CD8-positive, alpha-beta memory T cell (primary cell): ENCODE measurements around the gene KCNN3. TPM values are rescaled to one million over a fixed set of nuclear protein-coding genes. Genes with fewer than 3 reads are reported as not detected.

ENCODE experiments used
- CTCF ChIA-PET: fragments of 350-600 bp; sonication (Branson Sonifier 250); formaldehyde crosslinking; loops from one replicate; lab custom pipeline; 2021; ENCODE audit warnings: antibody characterized with exemption; lab: Charles Lee
- POLR2A ChIA-PET: fragments of 350-600 bp; sonication (Branson Sonifier 250); formaldehyde crosslinking; loops from one replicate; lab custom pipeline; 2021; ENCODE audit warnings: antibody characterized with exemption; lab: Charles Lee
- DNase-seq, 5 donors: peaks; one replicate each; pipeline versions ENCODE4 v3.0.0 to v3.0.0-alpha.2; 2020 to 2022; ENCODE audit warnings: mixed read lengths in 1 of 5
- H3K27ac ChIP-seq: one replicate; pipeline ENCODE4 v1.7.0; 2013; ENCODE audit warnings: low read depth, mild to moderate bottlenecking, low read length, moderate library complexity
- H3K27me3 ChIP-seq: 2 replicates; pipeline ENCODE4 v1.7.0; 2013; ENCODE audit warnings: low read length, mild to moderate bottlenecking; ENCODE audit not compliant: insufficient read depth, poor library complexity, severe bottlenecking
- H3K36me3 ChIP-seq: 2 replicates; pipeline ENCODE4 v1.7.0; 2013; ENCODE audit warnings: mild to moderate bottlenecking, low read length, moderate library complexity; ENCODE audit not compliant: insufficient read depth
- H3K4me1 ChIP-seq: 2 replicates; pipeline ENCODE4 v1.7.0; 2013; ENCODE audit warnings: mild to moderate bottlenecking, low read length, moderate library complexity; ENCODE audit not compliant: insufficient read depth
- H3K4me3 ChIP-seq: 2 replicates; pipeline ENCODE4 v1.7.0; 2013; ENCODE audit warnings: mild to moderate bottlenecking, low read length
- H3K9me3 ChIP-seq: 2 replicates; pipeline ENCODE4 v1.7.0; 2013; ENCODE audit warnings: mild to moderate bottlenecking, low read length
- H3K27ac Mint-ChIP-seq, 8 donors: one replicate each; pipeline ENCODE4 v1.8.0; 2020 to 2021; ENCODE audit warnings: mixed read lengths in 8 of 8, mild to moderate bottlenecking in 6 of 8, inconsistent platforms in 3 of 8, moderate library complexity in 3 of 8
- H3K27me3 Mint-ChIP-seq, 2 donors: one replicate each; pipeline ENCODE4 v1.8.0; 2020 to 2021; ENCODE audit warnings: mixed read lengths in 2 of 2, mild to moderate bottlenecking in 1 of 2, moderate library complexity in 1 of 2
- H3K36me3 Mint-ChIP-seq, 3 donors: one replicate each; pipeline ENCODE4 v1.8.0; 2020 to 2021; ENCODE audit warnings: mixed read lengths in 3 of 3, inconsistent platforms in 1 of 3, mild to moderate bottlenecking in 1 of 3
- H3K4me1 Mint-ChIP-seq, 3 donors: one replicate each; pipeline ENCODE4 v1.8.0; 2020 to 2021; ENCODE audit warnings: mixed read lengths in 3 of 3, inconsistent platforms in 1 of 3, mild to moderate bottlenecking in 1 of 3
- H3K4me3 Mint-ChIP-seq, 7 donors: one replicate each; pipeline ENCODE4 v1.8.0; 2020 to 2021; ENCODE audit warnings: mixed read lengths in 7 of 7, mild to moderate bottlenecking in 6 of 7, moderate library complexity in 4 of 7, inconsistent platforms in 2 of 7
- H3K9me3 Mint-ChIP-seq, 5 donors: one replicate each; pipeline ENCODE4 v1.8.0; 2020 to 2022; ENCODE audit warnings: mixed read lengths in 5 of 5, mild to moderate bottlenecking in 3 of 5, moderate library complexity in 2 of 5, inconsistent platforms in 1 of 5
- polyA plus RNA-seq: library from polyadenylated mRNA; unstranded; fragments of 300-500 nt; fragmentation: Illumina TruSeq; gene quantifications from one replicate; pipeline ENCODE4 v1.2.3, GENCODE V29; 2021
- total RNA-seq, 2 experiments: library from RNA; stranded (reverse); gene quantifications; one replicate each; pipeline ENCODE4 v1.2.3, GENCODE V29; 2021

KCNN3 gene
- total and polyA plus RNA-seq, 3 experiments from 2014 or later, result 0.18 to 0.22 TPM; not detected in 1

GRCh38 chr1:154730986-154731489 is 139.0 kb downstream of the KCNN3 start:
- Mint-ChIP-seq H3K27ac (no peak overlapping the region), H3K4me1 (no peaks in the 10 kb centered on the region), H3K36me3 (no peaks in the 10 kb centered on the region), H3K27me3 (peaks cover 5 to 60% of the 10 kb centered on the region in 2 donors), H3K9me3 (no peaks in the 10 kb centered on the region), H3K4me3 (no peak overlapping the region)
- H3K9me3 ChIP-seq, result no peaks in the 10 kb centered on the region
- DNase-seq, result no peak
- H3K4me1 ChIP-seq, result no peaks in the 10 kb centered on the region
- no peaks in the 10 kb centered on the region for H3K36me3 ChIP-seq
- H3K4me3 ChIP-seq, result no peak overlapping the region
- no peak overlapping the region for H3K27ac ChIP-seq
- POLR2A ChIA-PET, result no interaction called here
- CTCF ChIA-PET, result no interaction called here
- H3K27me3 ChIP-seq, result no peaks in the 10 kb centered on the region

- POLR2A ChIA-PET, result no interaction called here
- CTCF ChIA-PET, result interaction anchor here (1.1 to 1.3 kb wide), 2 partner anchors 46 to 113 kb away, joined by 3 read pairs; no protein-coding TSS in a partner anchor
- Mint-ChIP-seq H3K27me3 (peaks cover 5 to 58% of the 10 kb centered on the region in 2 donors), H3K27ac (no peak overlapping the region), H3K4me1 (no peaks in the 10 kb centered on the region), H3K36me3 (no peaks in the 10 kb centered on the region), H3K4me3 (no peak overlapping the region), H3K9me3 (no peaks in the 10 kb centered on the region)
- H3K36me3 ChIP-seq, result no peaks in the 10 kb centered on the region
- no peaks in the 10 kb centered on the region for H3K4me1 ChIP-seq
- no peak overlapping the region for H3K4me3 ChIP-seq
- no peak overlapping the region for H3K27ac ChIP-seq
- H3K9me3 ChIP-seq, result no peaks in the 10 kb centered on the region
- no peaks in the 10 kb centered on the region for H3K27me3 ChIP-seq
- no peak for DNase-seq
These were observed 139.8 kb downstream of the KCNN3 start for GRCh38 chr1:154730259-154730658.

- H3K9me3 Mint-ChIP-seq, result no peaks in the 10 kb centered on the region
- no peaks in the 10 kb centered on the region for H3K4me1 Mint-ChIP-seq
- no peaks in the 10 kb centered on the region for H3K36me3 Mint-ChIP-seq
- Histone ChIP-seq H3K4me1 (no peaks in the 10 kb centered on the region), H3K9me3 (no peaks in the 10 kb centered on the region), H3K4me3 (no peak overlapping the region), H3K27me3 (no peaks in the 10 kb centered on the region), H3K36me3 (no peaks in the 10 kb centered on the region), H3K27ac (no peak overlapping the region)
- no peak overlapping the region for H3K27ac Mint-ChIP-seq
- no peak overlapping the region for H3K4me3 Mint-ChIP-seq
- ChIA-PET CTCF (interaction anchor here (1.1 to 1.3 kb wide), 3 partner anchors 19 to 113 kb away, joined by 3 read pairs; no protein-coding TSS in a partner anchor), POLR2A (no interaction called here)
- no peak for DNase-seq
- H3K27me3 Mint-ChIP-seq, result peaks cover 5 to 53% of the 10 kb centered on the region in 2 donors
These were observed 140.5 kb downstream of the KCNN3 start for GRCh38 chr1:154729577-154729976.

- no peak overlapping the region for H3K4me3 ChIP-seq
- no peaks in the 10 kb centered on the region for H3K4me1 ChIP-seq
- H3K36me3 ChIP-seq, result no peaks in the 10 kb centered on the region
- H3K27ac ChIP-seq, result no peak overlapping the region
- Mint-ChIP-seq H3K27me3 (peaks cover 1 to 48% of the 10 kb centered on the region in 2 donors), H3K4me3 (no peak overlapping the region), H3K9me3 (no peaks in the 10 kb centered on the region), H3K36me3 (no peaks in the 10 kb centered on the region), H3K27ac (peak overlapping the region in 1 of 8 donors; percentile 25), H3K4me1 (no peaks in the 10 kb centered on the region)
- CTCF ChIA-PET, result interaction anchor here (1.1 kb wide), 1 partner anchor 19 kb away, joined by 3 read pairs; no protein-coding TSS in a partner anchor
- H3K9me3 ChIP-seq, result no peaks in the 10 kb centered on the region
- no peaks in the 10 kb centered on the region for H3K27me3 ChIP-seq
- DNase-seq, result no peak
- POLR2A ChIA-PET, result no interaction called here
These were observed 141.0 kb downstream of the KCNN3 start for GRCh38 chr1:154729031-154729442.

- ChIA-PET CTCF (interaction anchor here (0.6 to 1.0 kb wide), 2 partner anchors 64 to 1993 kb away, joined by 3 read pairs; no protein-coding TSS in a partner anchor), POLR2A (no interaction called here)
- H3K4me3 ChIP-seq, result no peak overlapping the region
- H3K9me3 Mint-ChIP-seq, result no peaks in the 10 kb centered on the region
- no peaks in the 10 kb centered on the region for H3K4me1 ChIP-seq
- no peak overlapping the region for H3K27ac ChIP-seq
- no peaks in the 10 kb centered on the region for H3K36me3 Mint-ChIP-seq
- peaks cover 1 to 39% of the 10 kb centered on the region in 2 donors for H3K27me3 Mint-ChIP-seq
- H3K4me1 Mint-ChIP-seq, result no peaks in the 10 kb centered on the region
- no peaks in the 10 kb centered on the region for H3K27me3 ChIP-seq
- no peak for DNase-seq
- no peak overlapping the region for H3K4me3 Mint-ChIP-seq
- no peaks in the 10 kb centered on the region for H3K36me3 ChIP-seq
- no peaks in the 10 kb centered on the region for H3K9me3 ChIP-seq
- no peak overlapping the region for H3K27ac Mint-ChIP-seq
These were observed 143.0 kb downstream of the KCNN3 start for GRCh38 chr1:154726896-154727753.

GRCh38 chr1:154726443-154726842 is 143.6 kb downstream of the KCNN3 start:
- Histone ChIP-seq H3K27ac (no peak overlapping the region), H3K9me3 (no peaks in the 10 kb centered on the region), H3K4me1 (no peaks in the 10 kb centered on the region), H3K4me3 (no peak overlapping the region), H3K36me3 (no peaks in the 10 kb centered on the region), H3K27me3 (no peaks in the 10 kb centered on the region)
- DNase-seq, result no peak
- Mint-ChIP-seq H3K27ac (no peak overlapping the region), H3K4me3 (no peak overlapping the region), H3K36me3 (no peaks in the 10 kb centered on the region), H3K9me3 (no peaks in the 10 kb centered on the region), H3K4me1 (no peaks in the 10 kb centered on the region), H3K27me3 (peaks cover 1 to 36% of the 10 kb centered on the region in 2 donors)
- ChIA-PET CTCF (interaction anchor here (1.0 to 1.1 kb wide), 2 partner anchors 34 to 65 kb away, joined by 3 read pairs; no protein-coding TSS in a partner anchor), POLR2A (no interaction called here)

- Histone ChIP-seq H3K9me3 (no peaks in the 10 kb centered on the region), H3K27me3 (no peaks in the 10 kb centered on the region), H3K36me3 (no peaks in the 10 kb centered on the region), H3K4me1 (no peaks in the 10 kb centered on the region), H3K27ac (no peak overlapping the region), H3K4me3 (no peak overlapping the region)
- H3K4me1 Mint-ChIP-seq, result no peaks in the 10 kb centered on the region
- POLR2A ChIA-PET, result no interaction called here
- H3K27me3 Mint-ChIP-seq, result peaks cover 1 to 31% of the 10 kb centered on the region in 2 donors
- no peak for DNase-seq
- no peak overlapping the region for H3K27ac Mint-ChIP-seq
- no peak overlapping the region for H3K4me3 Mint-ChIP-seq
- no peaks in the 10 kb centered on the region for H3K9me3 Mint-ChIP-seq
- CTCF ChIA-PET, result interaction anchor here (1.0 to 1.1 kb wide), 2 partner anchors 34 to 65 kb away, joined by 3 read pairs; no protein-coding TSS in a partner anchor
- no peaks in the 10 kb centered on the region for H3K36me3 Mint-ChIP-seq
These were observed 144.2 kb downstream of the KCNN3 start for GRCh38 chr1:154725865-154726264.
